GM12864 (cell line): ENCODE results near the gene SACS.

Experiments used
- DNase-seq: peaks from one replicate; pipeline ENCODE4 v3.0.0-alpha.2; 2011; ENCODE audit warnings: low read depth
- H3K4me3 ChIP-seq: 2 replicates; pipeline ENCODE4 v1.5.1; 2011; ENCODE audit warnings: mild to moderate bottlenecking, low read depth, low read length, control low read depth
- TF ChIP-seq, protein P1 (sequence below): IDR thresholded peaks from 2 replicates; pipeline ENCODE4 v1.5.1; 2011; ENCODE audit warnings: low read depth, mild to moderate bottlenecking, moderate library complexity, low read length, control low read depth, inconsistent platforms; ENCODE audit errors: missing control alignments

The SACS gene

DNA sequence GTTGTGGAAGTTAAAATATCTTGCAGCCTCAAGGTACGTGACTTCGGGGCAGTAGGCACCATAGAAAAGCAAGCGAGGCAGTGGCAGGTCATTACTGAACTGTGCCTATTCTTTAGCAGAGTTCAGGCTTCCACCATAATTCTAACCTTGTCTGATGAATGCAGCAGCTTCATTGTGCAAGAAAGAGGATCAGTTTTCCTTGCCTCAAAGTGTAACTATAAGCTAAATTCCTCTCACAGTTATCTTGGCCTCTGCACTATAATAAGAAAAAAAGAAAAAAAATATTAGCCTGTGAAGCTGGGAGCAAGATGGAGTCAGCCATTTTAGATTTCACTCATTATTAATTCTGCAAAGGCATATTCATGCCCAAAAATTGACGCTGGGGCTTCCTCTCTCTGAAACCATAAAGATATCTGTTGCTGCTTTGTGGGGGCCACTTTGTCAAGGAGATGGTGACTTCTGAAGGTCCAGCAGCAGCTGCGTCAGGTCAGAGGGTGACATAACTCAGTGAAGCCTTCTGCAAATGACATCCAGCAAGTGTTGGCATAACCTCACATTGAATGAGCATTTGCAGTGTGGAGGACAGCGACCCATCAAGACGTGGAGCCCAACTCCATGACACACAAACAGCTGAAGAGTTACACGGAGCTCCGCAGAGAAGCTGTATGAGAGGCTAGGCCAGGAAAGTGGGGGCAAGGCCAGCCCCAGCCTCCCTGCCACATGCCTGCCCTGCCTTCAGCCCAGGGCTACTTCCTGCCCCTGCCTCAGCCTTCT is 23.1 kb upstream of the SACS start:
- no peak for DNase-seq
- TF ChIP-seq, protein P1, sequence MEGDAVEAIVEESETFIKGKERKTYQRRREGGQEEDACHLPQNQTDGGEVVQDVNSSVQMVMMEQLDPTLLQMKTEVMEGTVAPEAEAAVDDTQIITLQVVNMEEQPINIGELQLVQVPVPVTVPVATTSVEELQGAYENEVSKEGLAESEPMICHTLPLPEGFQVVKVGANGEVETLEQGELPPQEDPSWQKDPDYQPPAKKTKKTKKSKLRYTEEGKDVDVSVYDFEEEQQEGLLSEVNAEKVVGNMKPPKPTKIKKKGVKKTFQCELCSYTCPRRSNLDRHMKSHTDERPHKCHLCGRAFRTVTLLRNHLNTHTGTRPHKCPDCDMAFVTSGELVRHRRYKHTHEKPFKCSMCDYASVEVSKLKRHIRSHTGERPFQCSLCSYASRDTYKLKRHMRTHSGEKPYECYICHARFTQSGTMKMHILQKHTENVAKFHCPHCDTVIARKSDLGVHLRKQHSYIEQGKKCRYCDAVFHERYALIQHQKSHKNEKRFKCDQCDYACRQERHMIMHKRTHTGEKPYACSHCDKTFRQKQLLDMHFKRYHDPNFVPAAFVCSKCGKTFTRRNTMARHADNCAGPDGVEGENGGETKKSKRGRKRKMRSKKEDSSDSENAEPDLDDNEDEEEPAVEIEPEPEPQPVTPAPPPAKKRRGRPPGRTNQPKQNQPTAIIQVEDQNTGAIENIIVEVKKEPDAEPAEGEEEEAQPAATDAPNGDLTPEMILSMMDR = no peak

DNA sequence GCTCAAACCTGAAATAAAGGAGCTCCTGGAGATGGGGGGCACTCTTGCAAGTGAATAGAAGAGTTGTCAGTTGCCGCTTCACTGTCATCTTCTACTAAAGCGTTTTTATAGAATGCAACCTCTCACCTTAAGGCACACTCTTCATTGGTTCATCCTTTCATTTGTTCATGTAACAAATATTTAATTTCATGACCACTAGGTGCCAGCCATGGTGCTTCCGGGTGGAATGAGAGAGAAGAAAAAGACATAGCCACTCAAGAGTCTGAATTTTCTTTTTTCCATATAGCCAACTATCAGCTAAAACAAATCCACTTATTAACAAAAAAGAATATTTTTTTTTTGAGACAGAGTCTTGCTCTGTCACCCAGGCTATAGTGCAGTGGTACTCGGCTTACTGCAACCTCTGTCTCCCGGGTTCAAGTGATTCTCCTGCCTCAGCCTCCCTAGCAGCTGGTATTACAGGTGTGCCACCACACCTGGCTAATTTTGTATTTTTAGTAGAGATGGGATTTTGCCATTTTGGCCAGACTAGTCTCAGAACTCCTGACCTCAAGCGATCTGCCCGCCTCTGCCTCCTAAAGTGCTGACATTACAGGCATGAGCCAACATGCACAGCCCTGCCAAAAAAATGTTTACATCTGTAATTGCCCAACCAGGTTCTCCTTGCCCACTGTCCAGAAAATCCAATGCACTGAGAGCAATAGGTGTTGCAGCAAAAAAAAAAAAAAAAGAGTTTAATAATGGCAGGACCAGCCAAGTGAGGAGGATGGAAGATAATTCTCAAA is 22.1 kb upstream of the SACS start:
- TF ChIP-seq, protein P1 = no peak
- no peak overlapping the region for H3K4me3 ChIP-seq
- no peak for DNase-seq

More for the DNA sequence above, 23.1 kb upstream of the SACS start:
- H3K4me3 ChIP-seq = no peak overlapping the region

DNA sequence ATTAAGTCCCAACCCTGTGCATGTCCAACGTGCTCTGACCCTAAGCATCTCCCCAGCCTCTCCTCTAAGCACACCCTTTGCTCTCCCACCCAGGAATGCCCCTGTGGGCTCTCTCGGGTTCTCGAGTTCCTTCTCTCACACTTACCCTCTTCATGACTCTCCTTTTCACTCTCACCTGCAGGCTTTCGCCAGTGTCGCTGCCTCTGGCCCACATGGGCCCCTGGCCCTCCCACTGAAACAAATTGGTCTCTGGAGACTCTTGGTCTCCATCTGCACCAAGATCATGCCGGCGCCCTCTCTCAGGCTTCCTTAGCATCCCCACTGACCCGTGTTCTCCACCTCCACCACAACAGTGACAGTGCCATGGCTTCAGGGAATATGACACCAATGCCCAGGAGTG is 19.6 kb upstream of the SACS start:
- DNase-seq = no peak
- no peak overlapping the region for H3K4me3 ChIP-seq
- TF ChIP-seq, protein P1 = no peak

DNA sequence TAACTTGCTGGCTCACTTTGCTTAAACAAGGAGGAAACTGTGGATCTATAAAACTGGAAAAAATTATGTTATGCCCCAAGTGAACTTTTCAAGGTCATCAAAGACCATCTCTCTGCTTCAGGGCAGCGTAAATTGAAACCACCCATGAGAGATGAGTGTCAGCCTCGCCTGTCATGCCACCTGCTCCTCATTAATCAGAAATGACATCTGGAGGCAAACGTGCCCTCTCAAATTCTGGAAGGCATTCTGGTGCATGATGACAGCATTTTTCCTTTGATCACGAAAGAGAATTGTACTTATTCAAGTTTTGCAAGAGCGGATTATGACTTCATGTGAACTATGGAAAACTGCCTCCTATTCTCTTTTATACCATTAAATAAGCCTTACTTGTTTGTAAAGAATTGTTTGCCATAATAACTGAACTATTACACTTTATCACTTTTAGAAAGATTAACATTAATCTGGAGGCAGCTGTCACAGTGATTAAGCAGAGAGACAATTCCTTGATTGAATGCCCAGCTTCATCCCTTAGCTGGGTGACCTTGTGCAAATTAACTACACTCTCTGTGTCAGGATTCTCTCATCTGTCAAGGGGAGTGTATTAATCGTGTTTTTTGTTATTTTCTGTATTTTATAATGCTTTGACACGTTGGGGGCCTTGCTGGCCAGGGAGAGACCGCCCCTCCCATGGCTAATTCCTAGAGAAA is 17.0 kb upstream of the SACS start:
- H3K4me3 ChIP-seq = no peak overlapping the region
- TF ChIP-seq, protein P1 = no peak
- no peak for DNase-seq

- DNase-seq = no peak
- no peak overlapping the region for H3K4me3 ChIP-seq
- TF ChIP-seq, protein P1 = no peak
Observed at GRCh38 chr13:23449398-23450162, 16.1 kb upstream of the SACS start.

DNA sequence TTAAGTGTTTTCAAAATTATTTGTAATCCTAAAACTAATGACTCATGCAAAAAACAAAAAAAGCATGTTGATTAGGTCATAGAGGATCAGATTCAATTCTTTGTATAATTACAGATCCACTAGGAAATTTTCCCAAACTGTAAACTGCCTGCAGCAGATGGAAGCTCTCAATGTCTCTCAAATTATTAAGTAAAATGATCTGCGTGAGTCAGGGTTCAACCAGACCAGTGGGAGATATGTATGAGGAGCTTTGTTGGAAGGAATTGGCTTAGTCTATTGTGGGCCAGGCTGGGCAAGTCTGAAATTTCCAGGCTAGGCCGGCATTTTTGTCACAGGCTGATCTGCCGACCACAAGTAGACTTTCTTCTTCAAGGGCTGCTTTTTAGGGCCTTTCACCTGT is 14.4 kb upstream of the SACS start:
- TF ChIP-seq, protein P1 = no peak
- no peak overlapping the region for H3K4me3 ChIP-seq
- no peak for DNase-seq
